ENCODE data around the gene SRD5A2.
"Not testable (repeated sequence)": the region's sequence is repeated elsewhere in the genome, so short reads cannot be mapped to it uniquely, and the experiment has no call there.

The SRD5A2 gene

GRCh38 chr2:31515586-31515985 lies 65.2 kb downstream of the SRD5A2 start:
- no peak overlapping the region for H3K4me3 ChIP-seq (ENCODE audit: low read length)
- TF ChIP-seq CTCF (conservative IDR thresholded peaks at IDR 0.05; ENCODE audit: low read length): no peak
- no peak for DNase-seq (ENCODE audit: low read depth)

- no peak for DNase-seq (ENCODE audit: low read depth)
- H3K4me3 ChIP-seq (ENCODE audit: low read length): no peak overlapping the region
- no peak for TF ChIP-seq CTCF (conservative IDR thresholded peaks at IDR 0.05; ENCODE audit: low read length)
Observed at GRCh38 chr2:31513553-31513952, 67.2 kb downstream of the SRD5A2 start.

- DNase-seq (ENCODE audit: low read depth): peak; percentile 57
- no peak for TF ChIP-seq CTCF (conservative IDR thresholded peaks at IDR 0.05; ENCODE audit: low read length)
- no peak overlapping the region for H3K4me3 ChIP-seq (ENCODE audit: low read length)
Observed at GRCh38 chr2:31511376-31511775, 69.4 kb downstream of the SRD5A2 start.

- TF ChIP-seq CTCF (conservative IDR thresholded peaks at IDR 0.05; ENCODE audit: low read length): no peak
- no peak overlapping the region for H3K4me3 ChIP-seq (ENCODE audit: low read length)
- no peak for DNase-seq (ENCODE audit: low read depth)
Observed at GRCh38 chr2:31505111-31505510, 75.6 kb downstream of the SRD5A2 start.

- H3K4me3 ChIP-seq (ENCODE audit: low read length): no peak overlapping the region
- no peak for TF ChIP-seq CTCF (conservative IDR thresholded peaks at IDR 0.05; ENCODE audit: low read length)
- no peak for DNase-seq (ENCODE audit: low read depth)
Observed at GRCh38 chr2:31504311-31504710, 76.4 kb downstream of the SRD5A2 start.

- not testable (repeated sequence) for H3K4me3 ChIP-seq (ENCODE audit: low read length); DNase-seq (ENCODE audit: low read depth)
Observed at GRCh38 chr2:31496451-31496874, 84.3 kb downstream of the SRD5A2 start.

GRCh38 chr2:31489339-31489738 lies 91.4 kb downstream of the SRD5A2 start:
- DNase-seq (ENCODE audit: low read depth): peak; percentile 29
- not testable (repeated sequence) for H3K4me3 ChIP-seq (ENCODE audit: low read length)

- no peak overlapping the region for H3K4me3 ChIP-seq (ENCODE audit: low read length)
- peak; percentile 53 for DNase-seq (ENCODE audit: low read depth)
- TF ChIP-seq CTCF (conservative IDR thresholded peaks at IDR 0.05; ENCODE audit: low read length): no peak
Observed at GRCh38 chr2:31483246-31483645, 97.5 kb downstream of the SRD5A2 start.
